Measurements from ENCODE around the gene PNPLA7. TPM values are rescaled to one million over a fixed set of nuclear protein-coding genes. Genes with fewer than 3 reads are reported as not detected.

PNPLA7 gene
- total and polyA plus RNA-seq, 2 of the 4 experiments (the other 2 are of a cell fraction): under 0.01 to 0.89 TPM

DNA sequence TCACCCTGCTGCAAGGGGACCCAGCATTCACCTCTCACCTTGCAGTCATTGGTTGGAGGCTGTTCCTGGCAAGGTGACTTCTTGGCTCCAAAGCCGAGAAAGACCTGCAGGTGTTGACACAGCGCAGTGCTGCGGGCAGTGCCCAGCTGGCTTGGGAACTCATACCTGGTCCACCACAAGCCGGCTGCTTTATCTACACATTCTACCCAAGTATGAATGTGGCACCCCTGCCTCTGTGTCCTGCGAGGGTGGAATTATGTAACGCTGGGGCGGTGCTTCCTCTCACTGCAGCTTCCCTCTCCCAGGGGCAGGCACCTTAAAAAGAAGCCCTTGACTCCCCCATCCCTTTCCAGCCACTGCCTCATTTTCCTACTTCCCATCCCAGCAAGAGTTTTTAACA is 42.6 kb upstream of the PNPLA7 start:
- Histone ChIP-seq H4K8ac (ENCODE audit: low read depth in 2 of 2, low read length in 2 of 2) (no peak overlapping the region), H3K4me3 (ENCODE audit: insufficient read depth, low read depth, low read length) (no peak overlapping the region), H3K79me1 (ENCODE audit: low read depth in 1 of 2, low read length in 2 of 2) (peaks cover 7 to 27% of the 10 kb centered on the region in 2 experiments), H3K4ac (ENCODE audit: low read depth, low read length) (no peak overlapping the region), H3K18ac (ENCODE audit: low read depth, low read length) (no peak overlapping the region), H4K5ac (ENCODE audit: low read depth, low read length) (no peak overlapping the region), H4K20me1 (ENCODE audit: insufficient read depth, low read length) (peaks cover 10% of the 10 kb centered on the region; the same call in 1 of the 2 replicates), H2AK5ac (ENCODE audit: low read depth, low read length) (no peak overlapping the region), H3K56ac (ENCODE audit: extremely low read depth, insufficient read depth, low read length) (no peak overlapping the region), H2BK15ac (ENCODE audit: low read depth, low read length) (no peak overlapping the region), H2BK5ac (ENCODE audit: low read depth, low read length, poor library complexity, severe bottlenecking) (no peak overlapping the region), H3K14ac (replicated peaks; ENCODE audit: low read depth, low read length) (no peak overlapping the region), H3K36me3 (ENCODE audit: control insufficient read depth, insufficient read depth, low read length) (peaks cover 7% of the 10 kb centered on the region), H2AK9ac (replicated peaks; ENCODE audit: low read depth, low read length, poor library complexity) (no peak overlapping the region), H3K4me2 (ENCODE audit: low read depth, low read length) (no peak overlapping the region), H3K9me1 (ENCODE audit: insufficient read depth, low read length) (no peaks in the 10 kb centered on the region), H3K9me3 (ENCODE audit: control insufficient read depth, insufficient read depth, low read length) (no peaks in the 10 kb centered on the region), H3K23ac (ENCODE audit: low read depth, low read length) (no peak overlapping the region), H3K4me1 (ENCODE audit: control insufficient read depth, insufficient read depth, low read length) (peaks cover 7% of the 10 kb centered on the region), H3K27me3 (ENCODE audit: control insufficient read depth, insufficient read depth, low read length) (no peaks in the 10 kb centered on the region), H3K9ac (ENCODE audit: low read depth, low read length) (no peak overlapping the region), H2BK20ac (ENCODE audit: low read depth, low read length) (no peak overlapping the region), H4K91ac (ENCODE audit: insufficient read depth, low read depth, low read length) (no peak overlapping the region), H3K27ac (ENCODE audit: insufficient read depth, low read length) (no peak overlapping the region), H2AFZ (replicated peaks; ENCODE audit: low read length, poor library complexity) (no peak overlapping the region), H2BK120ac (ENCODE audit: low read depth, low read length) (no peak overlapping the region)
- in situ Hi-C loops (cut with MboI; ENCODE audit: low sequenced_read_pairs) (no loop called here), intact Hi-C loops (cut with micrococcal nuclease) (no loop called here), dilution Hi-C loops (cut with HindIII; ENCODE audit: low sequenced_read_pairs, unreplicated experiment) (no loop called here)
- DNase-seq (no peak), ATAC-seq (ENCODE audit: low read depth) (no peak)
- ChIA-PET CTCF (no interaction called here), POLR2A (ENCODE audit: unreplicated experiment) (no interaction called here)
- no TSS peak for BruUV-seq (replicated peaks)
- WGBS, 2 experiments (ENCODE audit: extremely low coverage in 2 of 2, insufficient read length in 1 of 2): no CpG with 5 or more reads among the region's 7 CpGs
- TF ChIP-seq BHLHE40 (IDR thresholded peaks at IDR 0.05; ENCODE audit: low read depth, low read length) (no peak), POLR2A (IDR thresholded peaks at IDR 0.05; ENCODE audit: low read depth, low read length) (no peak), MAFK (IDR thresholded peaks at IDR 0.05; ENCODE audit: low read depth, low read length) (no peak), CHD1 (IDR thresholded peaks at IDR 0.05; ENCODE audit: low read depth, low read length) (no peak)
- TF ChIP-seq, protein P1, sequence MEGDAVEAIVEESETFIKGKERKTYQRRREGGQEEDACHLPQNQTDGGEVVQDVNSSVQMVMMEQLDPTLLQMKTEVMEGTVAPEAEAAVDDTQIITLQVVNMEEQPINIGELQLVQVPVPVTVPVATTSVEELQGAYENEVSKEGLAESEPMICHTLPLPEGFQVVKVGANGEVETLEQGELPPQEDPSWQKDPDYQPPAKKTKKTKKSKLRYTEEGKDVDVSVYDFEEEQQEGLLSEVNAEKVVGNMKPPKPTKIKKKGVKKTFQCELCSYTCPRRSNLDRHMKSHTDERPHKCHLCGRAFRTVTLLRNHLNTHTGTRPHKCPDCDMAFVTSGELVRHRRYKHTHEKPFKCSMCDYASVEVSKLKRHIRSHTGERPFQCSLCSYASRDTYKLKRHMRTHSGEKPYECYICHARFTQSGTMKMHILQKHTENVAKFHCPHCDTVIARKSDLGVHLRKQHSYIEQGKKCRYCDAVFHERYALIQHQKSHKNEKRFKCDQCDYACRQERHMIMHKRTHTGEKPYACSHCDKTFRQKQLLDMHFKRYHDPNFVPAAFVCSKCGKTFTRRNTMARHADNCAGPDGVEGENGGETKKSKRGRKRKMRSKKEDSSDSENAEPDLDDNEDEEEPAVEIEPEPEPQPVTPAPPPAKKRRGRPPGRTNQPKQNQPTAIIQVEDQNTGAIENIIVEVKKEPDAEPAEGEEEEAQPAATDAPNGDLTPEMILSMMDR (conservative IDR thresholded peaks at IDR 0.05; ENCODE audit: low read depth, low read length): no peak

All from IMR-90 (cell line).